ENCODE data around the gene CDK6.

CDK6 gene

DNA sequence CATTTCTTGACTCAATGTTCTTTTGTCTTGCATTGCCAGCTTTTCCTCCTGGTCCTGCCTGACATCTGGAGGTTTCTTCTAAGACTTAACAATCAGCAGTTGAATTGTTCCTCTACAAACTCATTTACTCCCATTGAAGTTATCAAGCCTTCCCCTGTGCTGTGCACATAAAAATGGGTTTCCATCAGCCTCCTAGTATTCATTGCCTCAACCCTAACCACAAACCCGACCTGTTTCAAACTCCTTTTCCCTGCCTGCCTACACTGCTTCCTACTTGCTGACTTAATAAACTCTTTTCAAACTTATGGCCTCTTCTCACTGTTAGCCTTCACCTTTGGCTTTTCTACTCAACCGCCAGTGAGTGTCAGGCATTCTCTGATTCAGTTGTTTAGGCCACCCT, 9.4 kb upstream of the CDK6 start:
- DNase-seq (ENCODE audit: low spot score), result no peak

GRCh38 chr7:92843781-92844180, 7.4 kb upstream of the CDK6 start:
- DNase-seq (ENCODE audit: low spot score), result no peak

DNA sequence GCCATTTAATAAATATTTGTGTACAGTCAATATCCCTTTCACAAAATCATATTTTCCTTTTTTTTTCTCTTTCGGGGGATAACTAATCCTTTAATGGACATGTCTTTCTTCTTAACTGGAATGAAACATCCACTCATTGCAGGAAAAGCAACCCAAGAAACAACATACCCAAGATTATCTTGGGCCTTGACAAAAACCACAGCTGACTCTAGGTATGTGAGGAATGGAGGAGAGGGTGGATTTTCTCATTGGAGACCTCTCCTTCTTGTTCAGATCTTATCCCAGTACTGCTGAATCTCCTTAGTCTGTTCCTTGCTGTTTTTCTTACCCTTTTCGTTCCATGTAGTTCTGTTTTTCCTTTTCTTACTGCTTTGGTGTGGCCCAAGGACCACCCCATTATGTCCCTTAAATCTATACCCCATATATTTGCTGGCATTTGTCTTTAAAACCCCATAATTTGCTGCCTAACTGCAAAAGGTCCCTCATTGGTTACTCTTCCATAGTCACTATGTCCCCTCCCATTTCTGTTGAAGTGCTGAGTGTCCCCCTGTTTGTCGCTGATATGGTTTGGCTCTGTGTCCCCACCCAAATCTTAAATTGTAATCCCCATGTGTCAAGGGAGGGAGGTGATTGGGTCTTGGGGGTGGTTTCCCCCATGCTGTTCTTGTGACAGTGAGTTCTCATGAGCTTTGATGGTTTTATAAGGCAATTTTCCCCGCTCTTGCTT, 6.8 kb upstream of the CDK6 start:
- no peak for DNase-seq (ENCODE audit: low spot score)

DNA sequence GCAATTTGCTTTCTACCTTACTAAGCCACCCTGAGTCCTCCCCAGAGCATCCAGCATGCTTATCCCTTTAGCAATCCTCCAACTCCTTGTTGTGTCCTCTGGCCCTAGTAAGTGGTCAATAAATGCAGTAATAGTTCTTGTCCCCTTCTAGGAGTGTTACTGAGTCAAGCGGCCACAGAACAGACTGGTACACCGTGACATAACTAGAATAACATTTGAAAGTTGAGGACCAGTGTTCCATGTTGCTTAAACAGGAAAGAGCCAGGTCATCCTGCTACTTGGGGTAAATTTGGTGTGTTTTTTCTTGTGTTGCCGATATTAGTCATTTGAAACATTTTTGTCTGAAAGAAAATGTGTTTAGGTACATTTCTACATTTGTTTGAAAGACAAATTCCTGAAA, 4.8 kb upstream of the CDK6 start:
- DNase-seq (ENCODE audit: low spot score), result no peak

- no peak for DNase-seq (ENCODE audit: low spot score)
Measured at GRCh38 chr7:92840316-92840715, 3.9 kb upstream of the CDK6 start.

- no peak for DNase-seq (ENCODE audit: low spot score)
Measured at GRCh38 chr7:92839901-92840300, 3.5 kb upstream of the CDK6 start.

DNA sequence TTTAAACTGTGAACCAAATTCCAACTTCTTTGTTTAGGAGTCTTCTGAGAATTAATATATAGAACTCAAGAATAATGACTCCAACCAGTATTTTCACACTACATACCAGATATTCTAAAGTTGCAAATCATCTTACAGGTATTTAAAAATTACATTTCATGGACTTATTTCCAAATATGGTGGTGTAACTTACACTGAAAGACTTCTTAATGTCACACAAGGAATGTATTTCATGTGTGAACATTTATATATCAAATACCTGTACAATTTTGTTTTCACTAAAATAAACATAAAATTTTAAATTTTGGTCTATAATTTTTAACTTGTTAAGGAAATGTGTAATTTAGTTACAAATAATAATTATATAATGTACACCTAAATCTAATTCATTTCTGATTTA, 2.6 kb upstream of the CDK6 start:
- DNase-seq (ENCODE audit: low spot score), result no peak

GRCh38 chr7:92837000-92837749, 802 bp upstream of the CDK6 start:
- DNase-seq (ENCODE audit: low spot score), result peak; percentile 58

- DNase-seq (ENCODE audit: low spot score), result peak; percentile 68
Measured at GRCh38 chr7:92835851-92836488, 403 bp downstream of the CDK6 start.

- DNase-seq (ENCODE audit: low spot score), result peak; percentile 97
Measured at GRCh38 chr7:92835261-92835850, 1.0 kb downstream of the CDK6 start.

GRCh38 chr7:92834507-92835260, 1.7 kb downstream of the CDK6 start:
- peak; percentile 55 for DNase-seq (ENCODE audit: low spot score)

GRCh38 chr7:92833766-92834506, 2.4 kb downstream of the CDK6 start:
- DNase-seq (ENCODE audit: low spot score), result peak; percentile 90

DNA sequence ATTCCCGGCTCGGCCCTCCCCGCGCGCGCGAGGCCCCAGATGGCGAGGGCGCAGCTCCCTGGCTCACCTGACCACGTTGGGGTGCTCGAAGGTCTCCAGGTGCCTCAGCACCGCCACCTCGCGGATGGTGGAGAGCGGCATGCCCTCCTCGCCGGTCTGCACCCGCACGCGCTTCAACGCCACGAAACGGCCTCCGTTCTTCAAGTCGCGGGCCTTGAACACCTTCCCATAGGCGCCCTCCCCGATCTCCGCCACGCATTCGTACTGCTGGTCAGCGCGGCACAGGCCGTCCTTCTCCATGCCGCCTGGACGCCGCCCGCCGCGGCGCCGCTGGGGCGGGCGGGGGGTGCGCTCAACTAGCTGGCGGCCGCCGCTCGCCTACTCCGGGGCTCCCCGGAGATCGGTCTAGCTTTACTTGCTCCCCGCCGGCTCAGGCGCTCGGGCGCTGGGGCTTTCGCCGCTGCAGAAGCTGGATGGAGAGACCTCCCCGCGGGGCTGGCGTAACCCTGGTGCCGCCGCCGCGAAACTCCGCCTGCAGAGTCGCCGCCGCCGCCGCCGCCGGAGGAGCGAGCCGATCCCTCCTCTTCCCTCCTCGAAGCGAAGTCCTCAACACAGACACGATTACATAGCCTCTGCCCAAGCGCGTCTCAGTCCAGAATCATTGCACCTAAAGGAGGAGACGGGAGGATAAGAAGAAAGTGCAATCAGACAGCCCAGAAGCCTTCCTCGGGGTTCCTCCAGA, 3.2 kb downstream of the CDK6 start:
- DNase-seq (ENCODE audit: low spot score), result peak; percentile 95

DNA sequence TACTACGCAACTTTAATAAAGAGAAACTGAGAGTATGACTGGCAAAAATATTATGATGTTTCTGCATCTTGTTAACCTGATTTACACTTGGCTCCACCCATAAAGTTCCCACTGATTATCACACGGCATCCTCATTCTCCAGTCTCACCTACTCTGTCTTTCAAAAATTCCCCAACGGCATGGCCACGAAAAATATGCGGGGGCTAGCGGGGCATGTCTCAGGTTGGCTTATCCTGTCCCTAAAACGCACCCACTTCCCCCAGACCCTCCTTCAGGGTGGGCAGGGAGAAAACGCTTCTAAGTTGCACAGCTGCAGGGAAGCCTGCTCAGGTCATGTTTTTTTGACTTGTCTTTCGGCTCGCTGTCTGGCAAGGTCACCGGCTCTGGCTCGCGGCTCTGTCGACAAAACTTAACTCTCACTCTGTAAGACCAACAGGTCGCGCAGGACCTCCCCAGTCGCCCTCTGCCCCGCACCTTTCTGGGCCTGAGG, 3.8 kb downstream of the CDK6 start:
- peak; percentile 27 for DNase-seq (ENCODE audit: low spot score)

GRCh38 chr7:92831716-92832533, 4.4 kb downstream of the CDK6 start:
- peak; percentile 52 for DNase-seq (ENCODE audit: low spot score)

GRCh38 chr7:92830532-92831110, 5.8 kb downstream of the CDK6 start:
- DNase-seq (ENCODE audit: low spot score), result no peak

DNA sequence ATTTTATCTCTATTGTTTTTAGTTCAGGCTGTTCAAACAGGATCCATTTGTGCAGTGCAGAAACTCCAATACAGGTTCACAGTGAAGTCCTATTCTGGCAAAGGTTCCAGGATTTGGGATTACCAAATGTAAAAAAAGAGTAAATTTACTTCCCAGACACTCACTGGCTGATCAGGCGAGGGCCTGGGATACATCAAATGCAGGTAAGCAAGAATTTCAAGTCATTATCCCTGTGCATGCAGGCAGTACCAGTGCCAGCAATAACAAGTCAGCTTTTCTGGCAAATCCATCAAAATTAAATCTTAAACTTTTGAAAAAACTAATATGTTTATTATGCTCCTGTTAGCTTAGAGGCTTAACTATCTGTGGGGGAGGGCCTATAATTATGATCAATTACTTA, 6.3 kb downstream of the CDK6 start:
- no peak for DNase-seq (ENCODE audit: low spot score)

DNA sequence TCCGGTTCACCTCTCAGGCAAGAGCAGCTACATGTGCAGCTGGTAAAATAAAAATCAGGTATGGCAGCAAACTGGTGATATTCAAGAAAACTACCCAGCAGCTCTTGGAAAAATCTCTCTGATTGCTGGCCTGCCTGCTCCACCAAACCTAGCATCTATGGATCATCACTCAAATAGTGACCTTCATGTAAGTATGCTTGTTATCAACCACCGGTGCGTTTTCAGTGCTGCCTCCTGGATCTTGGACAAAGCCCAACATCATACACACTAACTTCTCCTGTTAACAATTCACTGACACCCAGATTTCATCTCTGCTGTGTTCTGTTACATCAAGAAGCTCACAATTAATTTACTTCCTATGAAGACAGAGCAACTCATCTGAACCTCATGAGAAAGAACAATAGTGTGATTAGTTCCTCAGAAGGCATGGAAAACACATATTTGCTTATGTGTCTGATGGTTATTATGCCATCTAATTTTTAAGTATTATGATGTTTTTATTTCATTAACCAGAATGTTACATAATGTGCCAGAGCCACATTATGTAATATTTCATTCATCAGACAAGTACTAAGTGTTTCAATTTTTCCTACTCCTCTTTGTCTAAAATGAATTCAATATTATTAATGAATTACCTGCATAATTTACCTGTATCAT, 8.8 kb downstream of the CDK6 start:
- DNase-seq (ENCODE audit: low spot score), result no peak

Data from SW480 (cell line).